Activated CD4-positive, alpha-beta T cell treated with anti-CD3 and anti-CD28 coated beads, Interleukin-2, Interleukin-6, amounts not matched to agents 100 ng/mL and 50 ng/mL, durations not matched to agents 16 hours and 8 hours (primary cell): ENCODE measurements around the gene PEX14.

ENCODE experiments used
- DNase-seq: peaks from one replicate; pipeline ENCODE4 v3.0.0-alpha.2; 2020

Gene PEX14

DNA sequence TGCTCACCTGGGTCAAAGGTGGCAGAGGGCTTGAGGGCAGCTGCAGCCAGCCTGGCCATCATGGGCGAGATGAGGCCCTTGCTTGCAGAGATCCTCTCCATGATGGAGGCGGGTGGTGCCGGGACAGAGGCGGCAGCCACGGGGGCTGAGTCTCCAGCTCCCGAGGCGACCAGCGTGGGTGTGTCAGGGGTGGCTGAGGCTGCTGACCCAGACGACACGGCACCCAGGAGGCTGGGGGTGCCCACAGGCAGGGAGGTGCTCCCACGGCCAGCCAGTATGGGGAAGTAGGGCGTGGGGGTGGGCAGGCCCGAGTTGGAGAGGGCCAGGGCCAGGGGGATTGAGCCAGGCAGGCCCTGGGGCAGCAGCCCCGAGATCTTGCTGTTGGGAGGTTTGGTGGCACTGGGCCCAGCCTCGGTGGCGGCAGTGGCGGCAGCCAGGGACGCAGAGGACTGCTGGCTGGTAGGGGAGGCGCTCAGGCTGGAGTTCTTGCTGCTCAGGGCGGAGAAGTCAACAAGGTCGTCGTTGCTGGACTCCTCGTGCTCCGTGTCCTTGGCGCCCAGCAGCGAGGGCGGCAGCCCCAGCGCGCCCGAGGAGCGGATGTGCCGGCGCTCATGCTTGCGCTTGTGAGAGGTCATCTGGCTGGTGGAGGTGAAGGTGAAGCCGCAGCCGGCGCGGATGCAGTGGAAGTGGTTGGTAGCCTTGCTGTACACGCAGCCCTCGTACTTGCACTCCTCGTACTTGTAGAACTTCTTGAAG, 178.8 kb downstream of the PEX14 start:
- DNase-seq: no peak

DNA sequence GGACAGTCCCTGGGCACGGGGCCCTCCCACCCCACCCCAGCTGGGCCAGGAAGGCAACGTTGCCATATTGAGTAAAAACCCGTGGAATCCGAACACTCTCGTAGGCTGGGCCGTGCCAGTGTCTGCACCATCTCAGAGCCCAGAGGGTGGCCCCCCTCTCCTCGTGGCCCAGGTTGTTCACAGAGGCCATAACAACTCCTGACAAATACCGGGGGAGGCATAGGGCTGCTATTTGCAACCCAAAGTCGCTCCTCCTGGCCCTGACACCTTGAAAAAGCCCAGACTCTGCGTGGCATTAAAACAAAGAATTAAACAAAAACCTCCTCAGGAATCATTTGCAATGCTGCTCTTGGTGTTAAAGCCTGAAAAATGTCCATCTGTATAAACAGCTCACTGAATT, 180.3 kb downstream of the PEX14 start:
- no peak for DNase-seq

DNA sequence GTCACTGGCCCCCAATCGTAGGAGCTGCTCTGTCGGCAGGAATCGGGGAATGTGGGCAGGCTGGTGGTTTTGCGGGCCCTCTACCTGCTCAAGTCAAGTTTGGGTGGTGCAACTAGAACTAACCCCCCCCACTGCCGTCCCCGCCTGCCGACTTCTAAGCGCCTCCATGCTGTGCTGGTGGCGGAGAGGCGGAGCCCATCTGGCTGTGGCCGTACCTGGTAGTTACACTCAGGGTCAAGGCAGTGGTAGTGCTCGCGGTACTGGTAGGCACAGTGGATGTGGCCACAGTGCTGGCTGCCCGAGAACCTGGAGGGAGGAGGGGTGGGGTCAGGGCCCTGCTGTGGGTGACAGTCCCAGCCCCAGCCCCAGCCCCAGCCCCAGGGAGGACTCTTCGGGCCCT, 181.7 kb downstream of the PEX14 start:
- DNase-seq: no peak

DNA sequence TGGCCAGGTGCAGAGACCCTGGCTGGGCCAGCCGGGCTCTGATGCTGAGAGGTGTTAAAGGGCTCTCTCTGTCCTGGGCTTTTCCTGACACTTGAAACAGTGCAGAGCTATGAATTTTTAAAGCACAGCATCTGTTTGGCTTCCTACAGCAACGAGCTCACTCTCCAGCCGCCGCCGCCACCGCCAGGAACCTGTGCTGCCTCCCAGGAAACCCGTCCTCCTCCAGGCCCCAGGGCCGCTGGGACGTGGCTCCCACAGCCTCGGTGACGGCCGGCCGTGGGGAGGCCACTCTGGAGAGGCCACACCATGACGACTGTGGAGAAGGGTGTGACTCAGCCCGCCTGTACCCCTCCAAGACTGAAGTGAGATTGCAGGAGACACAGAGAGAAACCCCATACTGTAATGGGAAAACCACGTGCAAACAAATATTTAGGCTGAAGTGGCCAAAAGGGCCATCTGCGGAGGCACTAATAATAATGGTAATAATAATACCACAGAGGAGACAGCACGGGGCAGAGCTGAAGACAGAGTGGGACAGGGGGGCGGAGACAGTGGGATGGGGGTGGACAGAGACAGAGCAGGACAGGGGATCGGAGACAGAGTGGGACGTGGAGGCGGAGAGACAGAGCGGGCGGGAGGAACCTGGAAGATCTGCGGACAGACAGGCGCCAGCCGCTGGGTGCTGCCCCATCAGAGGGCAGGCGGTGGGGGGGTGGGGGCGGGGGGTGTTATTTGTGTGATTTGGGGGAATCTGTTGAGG, 182.5 kb downstream of the PEX14 start:
- no peak for DNase-seq

DNA sequence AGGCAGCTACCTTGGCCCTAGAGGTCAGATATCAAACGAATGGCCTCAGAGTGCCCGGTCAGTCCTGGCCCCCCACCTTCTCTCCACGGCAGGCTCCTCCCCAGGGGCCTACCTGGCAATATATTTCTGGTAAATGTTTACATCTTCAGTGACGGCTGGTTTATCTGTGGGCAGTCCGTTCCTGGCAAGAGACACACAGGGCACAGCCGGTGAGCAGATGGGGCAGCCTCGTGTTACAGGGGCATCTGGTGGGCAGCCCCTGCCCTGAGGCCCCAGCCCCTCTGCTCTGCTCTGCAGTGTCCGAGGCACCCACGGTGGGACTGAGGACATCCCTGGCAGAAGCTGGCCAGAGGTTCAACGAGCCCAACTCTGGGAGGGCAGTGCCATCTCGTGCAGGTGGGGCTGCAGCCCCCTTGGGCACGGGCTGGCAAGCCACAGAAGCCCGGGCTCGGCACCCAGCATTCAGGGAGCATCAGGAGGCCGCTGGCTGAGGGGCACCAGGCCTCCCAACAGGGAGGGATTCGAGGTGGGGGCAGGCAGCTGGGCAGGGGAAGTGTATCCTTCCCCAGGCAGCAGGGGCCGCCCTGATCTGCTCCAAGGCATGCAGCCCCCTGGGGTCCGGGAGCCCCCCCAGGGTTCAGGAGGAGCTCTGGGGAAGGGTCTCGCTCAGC, 183.8 kb downstream of the PEX14 start:
- no peak for DNase-seq

DNA sequence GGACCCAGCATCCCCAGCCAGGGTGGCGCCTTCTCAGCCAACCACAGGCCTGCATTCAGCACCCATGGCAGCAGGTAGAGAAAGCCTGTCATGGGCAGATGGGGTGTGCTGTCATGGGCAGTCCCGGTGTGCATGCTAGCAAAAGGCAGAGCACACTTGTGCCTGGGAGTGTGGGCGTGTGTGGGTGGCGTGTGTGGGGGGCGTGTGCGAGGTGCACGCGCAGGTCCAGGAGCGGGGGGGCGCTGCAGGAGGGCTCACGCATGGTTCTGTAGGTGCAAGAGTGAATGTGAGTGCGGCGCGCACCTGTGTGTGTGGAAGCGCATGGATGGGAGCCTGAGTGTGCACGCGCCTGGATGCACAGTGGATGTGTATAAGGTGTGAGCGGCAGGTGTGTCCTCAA, 184.5 kb downstream of the PEX14 start:
- DNase-seq: no peak

DNA sequence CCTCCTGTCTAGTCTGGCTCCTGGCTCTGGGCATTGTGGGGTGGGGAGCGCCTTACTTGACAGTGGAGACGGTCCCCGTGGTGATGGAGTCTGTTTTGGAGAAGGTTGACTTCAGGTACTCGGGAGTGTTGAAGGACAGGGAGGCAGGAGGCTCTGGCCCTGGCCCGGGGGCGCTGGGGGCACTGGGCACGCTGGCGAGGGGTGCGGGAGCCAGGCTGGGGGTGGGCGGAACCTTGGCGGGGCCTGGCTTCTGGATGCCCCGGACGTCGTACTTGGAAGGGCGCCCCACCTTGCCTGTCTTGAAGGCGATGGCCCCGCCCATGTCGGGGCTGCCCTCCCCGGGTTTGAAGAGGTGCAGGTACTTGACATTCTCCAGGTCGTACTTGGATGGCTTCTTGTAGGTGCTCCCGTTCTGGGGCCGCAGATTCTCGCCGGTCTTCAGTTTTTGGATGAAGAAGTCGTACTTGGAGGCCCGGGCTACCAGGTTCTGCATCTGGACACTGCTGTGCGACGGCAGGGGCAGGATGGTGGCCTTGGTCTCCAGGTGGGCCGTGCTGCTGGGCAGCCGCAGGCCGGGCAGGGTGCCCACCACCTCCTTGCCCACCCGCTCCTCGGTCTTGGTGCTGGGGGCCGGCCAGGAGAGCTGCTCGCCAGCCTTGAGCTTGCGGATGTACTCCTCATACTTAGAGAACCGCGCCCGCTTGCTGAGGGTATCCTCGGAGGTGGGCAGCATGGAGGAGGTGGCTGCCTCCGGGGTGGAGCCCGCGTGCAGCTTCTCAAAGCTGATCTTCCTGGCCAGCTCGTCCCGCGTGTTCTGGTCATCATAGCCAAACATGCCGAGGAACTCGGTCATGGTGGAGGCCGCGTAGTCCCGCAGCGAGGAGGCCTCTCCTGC, 185.1 kb downstream of the PEX14 start:
- DNase-seq: no peak

DNA sequence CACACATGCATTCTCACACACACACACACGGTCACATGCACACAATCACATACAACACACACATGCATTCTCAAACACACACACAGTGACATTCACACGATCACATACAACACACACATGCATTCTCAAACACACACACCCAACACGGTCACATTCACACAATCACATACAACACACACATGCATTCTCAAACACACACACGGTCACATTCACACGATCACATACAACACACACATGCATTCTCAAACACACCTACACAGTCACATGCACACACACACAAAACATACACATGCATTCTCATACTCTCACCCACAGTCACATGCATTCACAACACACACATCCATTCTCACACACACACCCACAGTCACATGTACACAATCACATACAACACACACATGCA, 186.7 kb downstream of the PEX14 start:
- no peak for DNase-seq

DNA sequence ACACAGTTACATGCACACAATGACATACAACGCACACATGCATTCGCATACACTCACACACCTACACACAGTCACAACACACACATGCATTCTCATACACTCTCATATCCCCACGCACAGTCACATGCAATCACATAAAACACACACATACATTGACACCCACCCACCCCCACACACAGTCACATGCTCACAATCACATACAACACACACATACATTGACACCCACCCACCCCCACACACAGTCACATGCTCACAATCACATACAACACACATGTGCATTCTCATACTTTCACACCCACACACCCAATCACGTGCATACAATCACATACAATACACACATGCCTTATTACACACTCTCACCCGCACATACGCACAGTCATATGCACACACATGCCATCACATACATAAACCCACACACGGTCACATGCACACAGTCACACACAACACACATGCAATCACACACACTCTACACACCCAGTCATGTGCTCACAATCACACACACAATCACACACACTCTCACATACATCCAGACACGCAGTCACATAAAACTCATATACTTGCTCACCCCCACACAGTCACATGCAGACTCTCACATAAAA, 187.4 kb downstream of the PEX14 start:
- no peak for DNase-seq

DNA sequence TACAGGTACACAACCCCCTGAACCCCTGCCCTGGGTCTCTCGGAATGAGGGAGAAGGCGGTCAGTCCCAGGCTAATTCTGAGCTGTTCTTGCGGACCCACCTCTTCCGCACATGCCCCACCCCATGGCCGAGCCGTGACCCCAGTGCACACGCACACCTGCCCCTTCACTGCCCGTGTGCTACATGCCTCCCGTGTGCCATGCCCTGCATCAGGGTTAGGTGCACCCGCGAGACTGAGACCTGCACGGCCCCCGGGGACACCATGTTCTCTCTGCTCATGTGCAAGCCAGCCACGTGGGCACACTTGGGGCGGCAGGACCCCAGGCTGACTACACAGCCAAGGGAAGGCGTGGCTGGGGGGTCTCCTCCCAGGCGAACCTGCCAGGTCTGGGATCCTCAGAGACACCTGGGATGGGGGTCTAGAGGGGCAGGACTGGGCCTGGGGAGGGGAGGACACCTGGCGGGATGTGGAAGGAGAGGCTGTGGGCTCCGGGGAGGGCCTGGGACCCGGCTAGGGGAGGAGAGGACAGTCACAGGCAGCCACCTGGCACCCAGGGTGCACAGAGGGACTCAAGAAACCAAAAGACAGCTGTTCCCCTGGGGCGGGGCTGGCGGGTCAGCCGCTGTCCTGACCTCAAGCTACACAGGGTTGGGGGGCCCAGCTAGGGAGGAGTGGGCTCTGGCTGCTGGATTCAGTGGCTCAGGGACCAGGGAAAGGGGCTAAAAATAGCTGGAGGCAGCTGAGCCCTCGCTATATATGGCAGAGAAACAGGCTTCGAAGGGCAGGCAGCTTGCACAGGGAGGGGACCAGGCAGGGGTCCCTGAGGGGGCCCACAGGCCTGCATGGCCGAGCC, 188.3 kb downstream of the PEX14 start:
- no peak for DNase-seq

DNA sequence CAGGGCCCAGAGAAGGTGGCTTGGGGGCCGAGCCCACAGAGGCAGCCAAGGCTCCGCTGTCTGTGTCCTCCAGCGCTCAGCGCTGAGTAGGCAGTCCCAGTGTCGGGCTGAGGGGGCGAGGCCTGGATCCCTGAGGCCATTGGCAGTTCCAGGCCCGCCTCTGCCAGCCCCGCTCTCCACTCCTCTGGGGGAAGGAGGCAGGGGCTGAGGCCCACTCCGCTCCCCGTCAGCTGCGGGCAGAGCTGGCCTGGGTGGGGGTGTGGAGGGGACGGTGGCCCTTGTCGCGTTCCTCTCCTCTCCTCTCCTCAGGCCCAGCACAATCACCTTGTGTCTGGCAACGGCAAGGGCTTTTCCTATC, 188.9 kb downstream of the PEX14 start:
- DNase-seq: no peak

DNA sequence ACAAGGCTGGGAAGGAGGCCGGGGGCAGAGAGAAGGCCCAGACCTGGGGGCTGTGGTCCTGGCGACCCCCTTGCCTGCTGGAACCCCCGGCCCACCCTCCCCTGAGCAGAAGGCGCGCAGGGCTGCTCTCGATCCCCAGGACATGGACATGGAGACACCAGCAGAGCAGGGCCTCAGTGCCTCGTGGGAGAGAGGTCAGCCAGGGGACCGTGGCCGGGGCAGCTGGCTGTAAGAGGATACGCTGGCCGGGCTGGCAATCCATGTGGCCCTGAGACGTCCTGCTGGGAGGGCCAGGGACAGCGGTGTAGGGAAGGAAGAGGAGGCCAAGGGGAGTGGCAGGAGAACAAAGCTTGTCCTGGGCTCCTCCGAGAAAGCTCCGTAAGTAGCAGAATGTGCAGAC, 189.5 kb downstream of the PEX14 start:
- no peak for DNase-seq

DNA sequence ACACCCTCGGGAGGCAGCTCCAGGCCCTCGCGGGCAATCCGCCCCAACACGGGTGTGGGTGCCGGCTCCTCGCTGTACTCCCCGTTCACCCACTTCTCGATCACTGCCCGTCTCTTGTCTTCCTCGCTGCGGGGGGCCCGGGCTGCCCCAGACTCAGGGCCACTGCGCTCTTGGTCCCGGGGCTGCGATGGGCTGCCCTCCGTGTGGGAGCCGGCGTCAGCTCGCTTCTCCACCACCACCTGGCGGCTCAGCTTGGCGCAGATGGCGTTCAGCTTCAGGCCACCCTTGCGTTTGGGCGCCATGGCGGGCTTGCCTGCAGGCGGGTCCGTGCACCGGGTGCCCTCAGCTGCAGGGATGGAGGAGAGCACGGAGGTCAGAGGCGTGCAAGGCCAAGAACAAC, 190.5 kb downstream of the PEX14 start:
- no peak for DNase-seq

DNA sequence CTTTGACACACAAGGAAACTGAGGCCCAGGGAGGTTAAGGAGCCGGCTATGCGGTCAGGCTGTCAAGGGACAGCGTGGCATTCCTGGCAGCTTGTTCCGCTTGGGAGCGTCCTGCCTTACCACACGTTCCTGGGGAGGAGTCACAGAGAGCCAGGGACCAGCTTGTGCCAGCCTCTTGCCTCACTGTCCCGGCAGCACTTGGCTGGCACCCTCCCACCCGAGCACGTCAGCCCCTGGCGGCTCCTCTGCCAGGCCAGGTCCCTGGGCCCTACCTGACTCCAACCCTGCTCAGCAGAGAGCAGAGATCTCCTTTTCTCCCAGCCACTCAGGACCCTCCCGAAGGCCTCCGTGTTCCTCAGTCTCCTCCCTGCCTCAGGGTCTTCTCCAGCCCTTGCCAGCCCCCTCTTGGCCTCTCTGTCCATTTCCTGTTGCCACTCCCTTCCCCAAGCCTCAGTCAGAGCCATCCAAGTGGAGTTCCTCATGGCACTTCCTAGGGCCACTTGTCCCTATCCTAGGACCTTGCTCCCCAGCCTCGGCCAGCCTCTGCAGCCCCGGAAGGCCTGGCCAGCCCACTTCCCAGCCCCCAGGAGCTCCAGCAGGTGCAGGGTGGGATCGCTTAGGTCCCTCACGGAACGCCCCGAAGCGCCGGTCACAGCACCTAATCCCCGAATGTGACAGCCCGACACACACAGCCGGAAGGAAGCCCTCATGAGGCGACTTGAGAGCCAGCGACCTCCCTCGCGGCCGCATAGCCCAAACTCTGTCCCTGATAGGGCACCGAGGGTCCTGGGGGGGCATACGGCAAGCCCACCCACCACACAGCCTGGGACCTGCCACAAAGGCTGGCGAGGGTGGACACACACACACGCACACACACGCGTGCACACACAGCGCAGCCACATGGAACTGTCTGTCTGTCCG, 191.4 kb downstream of the PEX14 start:
- no peak for DNase-seq

DNA sequence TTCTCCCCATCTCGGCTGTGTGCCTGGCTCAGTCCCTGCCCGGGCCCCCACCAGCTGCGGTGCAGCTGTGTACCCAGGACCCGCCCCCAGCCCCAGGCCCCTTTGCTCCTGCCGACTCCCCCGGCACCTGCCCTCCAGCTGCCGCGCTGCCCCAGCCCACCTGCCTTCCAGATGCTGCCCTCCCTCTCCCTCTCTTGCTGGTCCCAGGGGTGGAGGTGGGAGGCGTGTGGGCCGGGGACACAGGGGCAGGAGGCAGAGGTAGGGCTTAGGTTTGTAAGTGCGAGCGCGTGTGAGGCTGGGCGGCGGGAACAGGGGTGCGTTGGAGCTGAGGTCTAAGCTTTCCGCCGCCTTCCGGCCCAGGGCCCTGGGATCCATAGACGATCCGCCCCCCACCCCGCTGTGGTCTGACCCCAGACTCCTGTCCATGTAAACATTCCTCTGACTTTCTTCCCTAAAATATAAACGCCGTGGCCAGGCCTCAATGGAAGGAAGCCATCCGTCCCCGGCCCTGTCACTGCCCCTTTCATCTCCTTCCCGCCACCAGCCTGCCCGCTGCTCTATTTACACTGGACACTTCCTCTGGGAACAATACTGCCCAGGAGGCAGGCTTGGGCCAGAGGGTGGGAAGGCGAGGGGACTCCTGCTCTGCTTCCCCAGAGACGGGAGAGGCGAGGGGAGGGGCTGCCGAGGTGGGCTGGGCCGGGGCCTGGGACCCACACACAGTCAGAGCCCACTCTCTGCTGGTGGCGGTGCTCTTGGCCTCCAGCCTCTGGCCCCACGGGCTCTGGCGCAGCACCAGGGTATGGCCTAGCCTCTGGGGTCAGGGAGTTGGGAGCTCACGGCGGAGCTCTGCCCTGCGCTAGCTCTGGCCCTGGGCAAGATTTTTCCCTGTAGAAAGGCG, 193.4 kb downstream of the PEX14 start:
- DNase-seq: no peak

DNA sequence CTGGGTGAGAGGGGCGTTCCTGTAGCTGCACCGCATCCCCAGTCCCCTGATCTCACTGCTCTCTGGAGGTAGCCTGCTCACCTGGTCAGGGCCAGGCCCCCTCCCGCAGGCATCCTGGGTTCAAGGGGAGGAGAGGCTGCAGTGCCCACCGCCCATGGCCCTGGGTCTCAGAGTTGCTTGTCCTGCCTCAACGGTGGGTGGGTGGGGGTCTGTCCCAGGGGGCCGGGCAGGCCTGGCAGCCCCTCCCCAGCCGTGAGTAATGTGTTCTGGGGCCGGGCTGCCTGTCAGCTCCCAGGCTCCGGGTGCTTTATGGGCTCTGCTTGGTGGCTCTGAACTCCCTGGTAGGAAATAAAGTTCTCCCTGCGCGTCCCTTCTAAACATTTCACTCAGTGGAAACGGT, 194.8 kb downstream of the PEX14 start:
- DNase-seq: no peak

DNA sequence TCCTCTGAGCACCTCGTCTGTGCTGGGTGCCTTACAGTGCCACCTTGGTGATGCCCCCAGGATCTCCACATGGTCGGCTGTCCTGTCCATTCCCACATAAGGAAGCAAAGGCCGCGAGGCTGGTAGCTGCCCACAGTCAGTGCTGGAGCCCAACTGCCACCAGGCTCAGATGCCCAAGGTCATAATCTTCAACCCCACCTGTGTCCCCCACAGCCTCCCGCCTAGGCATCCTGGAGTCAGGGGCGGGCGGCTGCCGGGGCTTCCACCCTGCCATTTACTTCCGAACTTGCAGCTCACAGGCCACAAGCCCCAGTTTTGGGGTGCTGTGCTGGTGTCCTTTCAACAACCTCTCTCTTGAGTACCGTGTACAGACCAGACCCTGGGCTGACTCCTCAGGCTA, 195.4 kb downstream of the PEX14 start:
- no peak for DNase-seq

DNA sequence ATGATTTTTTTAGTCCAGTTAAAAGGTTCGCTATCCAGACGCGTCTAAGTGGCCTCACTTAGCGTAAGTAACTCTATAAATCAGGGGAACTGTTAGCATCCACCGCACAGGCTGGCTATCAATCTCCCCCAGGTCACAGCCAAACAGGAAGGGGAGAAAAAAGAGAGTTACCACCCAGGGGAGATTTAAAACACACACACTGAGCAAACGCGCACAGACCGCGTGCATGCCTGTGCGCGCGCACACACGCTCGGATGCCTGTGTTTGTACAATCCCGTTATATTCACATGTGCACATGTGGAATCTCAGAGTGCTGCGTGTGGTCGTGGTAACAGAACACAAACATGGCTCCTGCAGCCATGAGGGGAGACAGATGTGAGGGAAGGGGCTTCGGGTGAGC, 196.3 kb downstream of the PEX14 start:
- DNase-seq: no peak

DNA sequence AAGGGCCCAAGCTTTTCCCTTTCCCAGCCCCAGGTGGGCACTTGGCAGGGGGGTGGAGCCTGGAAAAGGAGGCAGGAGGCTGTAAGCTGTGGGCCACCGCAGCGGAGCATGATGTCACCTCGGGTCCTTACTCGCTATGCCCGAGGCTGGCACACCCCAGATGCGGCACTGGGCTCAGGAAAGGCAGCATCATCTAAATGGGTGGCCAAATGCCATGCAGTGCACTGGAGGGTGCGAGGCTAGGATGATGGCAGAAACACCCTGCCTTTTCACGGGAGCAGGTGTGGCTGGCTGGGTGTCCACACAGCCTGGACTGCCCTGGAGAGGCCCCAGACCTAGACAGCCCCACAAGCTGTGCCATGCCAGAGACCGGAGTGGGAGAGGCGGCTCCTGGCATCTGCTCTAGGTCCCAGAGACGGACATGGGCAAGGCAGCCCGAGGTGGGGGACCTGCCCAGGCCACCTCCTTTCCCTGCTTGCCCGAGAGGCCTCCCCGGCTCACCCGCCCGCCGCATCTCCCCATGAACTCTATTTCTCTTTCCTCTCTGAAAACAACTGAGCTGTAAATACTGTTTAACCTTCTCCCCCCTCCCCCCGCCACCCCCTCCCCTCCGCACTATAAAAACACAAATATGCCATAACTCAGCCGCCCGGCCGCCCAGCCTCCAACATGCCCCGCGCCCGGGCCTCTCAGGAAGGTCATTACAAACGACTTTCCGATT, 197.0 kb downstream of the PEX14 start:
- no peak for DNase-seq
